GM12864 (cell line): ENCODE results near the gene CDC42BPA.

Experiments used
- DNase-seq: peaks from one replicate; pipeline ENCODE4 v3.0.0-alpha.2; 2011; ENCODE audit warnings: low read depth
- H3K4me3 ChIP-seq: 2 replicates; pipeline ENCODE4 v1.5.1; 2011; ENCODE audit warnings: mild to moderate bottlenecking, low read depth, low read length, control low read depth
- TF ChIP-seq, protein P1 (sequence below): IDR thresholded peaks from 2 replicates; pipeline ENCODE4 v1.5.1; 2011; ENCODE audit warnings: low read depth, mild to moderate bottlenecking, moderate library complexity, low read length, control low read depth, inconsistent platforms; ENCODE audit errors: missing control alignments

Gene CDC42BPA

DNA sequence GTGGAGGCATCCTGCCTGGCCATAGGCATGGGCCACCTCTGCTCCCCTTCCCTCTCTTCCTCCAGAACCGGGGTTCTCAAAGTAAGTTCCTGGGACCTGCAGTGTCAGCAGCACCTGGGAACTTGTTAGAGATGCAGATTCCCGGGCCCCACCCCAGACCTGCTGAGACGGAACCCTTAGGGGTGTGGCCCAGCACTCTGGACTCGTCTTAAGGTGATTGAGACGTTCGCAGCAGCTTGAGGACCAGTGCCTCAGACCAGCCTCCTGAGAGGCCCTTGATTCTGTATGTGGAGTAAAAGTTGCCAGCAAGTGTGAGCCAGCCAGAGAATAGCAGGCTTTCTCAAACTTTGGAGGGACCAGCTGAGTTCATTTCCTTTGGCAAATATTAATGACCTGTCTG is 364.0 kb downstream of the CDC42BPA start:
- TF ChIP-seq, protein P1, sequence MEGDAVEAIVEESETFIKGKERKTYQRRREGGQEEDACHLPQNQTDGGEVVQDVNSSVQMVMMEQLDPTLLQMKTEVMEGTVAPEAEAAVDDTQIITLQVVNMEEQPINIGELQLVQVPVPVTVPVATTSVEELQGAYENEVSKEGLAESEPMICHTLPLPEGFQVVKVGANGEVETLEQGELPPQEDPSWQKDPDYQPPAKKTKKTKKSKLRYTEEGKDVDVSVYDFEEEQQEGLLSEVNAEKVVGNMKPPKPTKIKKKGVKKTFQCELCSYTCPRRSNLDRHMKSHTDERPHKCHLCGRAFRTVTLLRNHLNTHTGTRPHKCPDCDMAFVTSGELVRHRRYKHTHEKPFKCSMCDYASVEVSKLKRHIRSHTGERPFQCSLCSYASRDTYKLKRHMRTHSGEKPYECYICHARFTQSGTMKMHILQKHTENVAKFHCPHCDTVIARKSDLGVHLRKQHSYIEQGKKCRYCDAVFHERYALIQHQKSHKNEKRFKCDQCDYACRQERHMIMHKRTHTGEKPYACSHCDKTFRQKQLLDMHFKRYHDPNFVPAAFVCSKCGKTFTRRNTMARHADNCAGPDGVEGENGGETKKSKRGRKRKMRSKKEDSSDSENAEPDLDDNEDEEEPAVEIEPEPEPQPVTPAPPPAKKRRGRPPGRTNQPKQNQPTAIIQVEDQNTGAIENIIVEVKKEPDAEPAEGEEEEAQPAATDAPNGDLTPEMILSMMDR, result no peak
- no peak overlapping the region for H3K4me3 ChIP-seq

GRCh38 chr1:226953175-226953800 is 365.0 kb downstream of the CDC42BPA start:
- DNase-seq, result no peak
- TF ChIP-seq, protein P1, result no peak
- no peak overlapping the region for H3K4me3 ChIP-seq

More for the DNA sequence above, 364.0 kb downstream of the CDC42BPA start:
- DNase-seq, result no peak

DNA sequence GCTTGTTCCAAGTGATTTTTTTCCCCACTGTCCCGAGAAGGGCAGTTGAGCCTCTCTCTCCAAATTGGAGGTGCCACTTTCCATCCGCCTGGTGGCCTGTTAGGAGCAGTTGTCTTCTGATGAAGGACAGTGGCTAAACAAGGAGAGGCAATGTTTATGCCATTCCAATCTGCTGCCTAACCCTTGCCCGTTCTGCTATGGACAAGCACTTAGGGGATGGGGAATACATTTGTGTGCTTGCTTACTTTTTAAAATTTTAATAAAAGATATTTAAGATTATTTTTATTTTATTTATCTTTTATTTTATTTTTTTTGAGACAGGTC is 366.2 kb downstream of the CDC42BPA start:
- DNase-seq, result no peak
- TF ChIP-seq, protein P1, result no peak
- no peak overlapping the region for H3K4me3 ChIP-seq

GRCh38 chr1:226951286-226952117 is 366.8 kb downstream of the CDC42BPA start:
- DNase-seq, result no peak
- H3K4me3 ChIP-seq, result no peak overlapping the region
- TF ChIP-seq, protein P1, result no peak

DNA sequence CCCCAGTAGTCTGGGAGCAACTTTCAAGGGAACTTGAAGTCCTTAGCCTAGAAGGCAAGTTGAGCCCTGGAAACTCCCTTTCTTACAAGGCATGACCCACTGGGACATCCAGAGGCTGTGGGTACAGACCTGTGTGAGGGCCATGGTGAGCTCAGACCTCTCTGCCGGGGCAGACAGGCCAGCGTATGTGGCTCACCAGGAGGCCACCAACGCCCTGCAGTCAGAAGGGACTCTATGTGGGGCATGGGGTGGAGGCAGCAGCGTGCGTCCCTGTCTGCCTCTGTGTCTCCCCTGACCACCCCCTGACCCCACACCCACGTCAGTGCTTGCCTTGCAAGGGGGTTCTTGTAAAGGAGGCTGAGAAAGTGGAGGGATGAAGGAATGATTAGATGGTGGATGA is 367.4 kb downstream of the CDC42BPA start:
- H3K4me3 ChIP-seq, result no peak overlapping the region
- DNase-seq, result no peak
- TF ChIP-seq, protein P1, result no peak

GRCh38 chr1:226950316-226950715 is 368.0 kb downstream of the CDC42BPA start:
- TF ChIP-seq, protein P1, result no peak
- DNase-seq, result no peak
- H3K4me3 ChIP-seq, result no peak overlapping the region
